GM18505 (cell line): ENCODE data around the gene ABHD17A.

Experiments
- ATAC-seq: cut with Tn5 transposase; IDR thresholded peaks from one replicate; pipeline ENCODE4 v1.9.1; 2021; ENCODE audit not compliant: unreplicated experiment
- POLR2A ChIP-seq: IDR thresholded peaks from 4 replicates; pipeline ENCODE4 v1.6.1; 2011; ENCODE audit warnings: borderline replicate concordance; ENCODE audit not compliant: insufficient read depth, insufficient read length; ENCODE audit errors: extremely low read depth

The ABHD17A gene

GRCh38 chr19:1917926-1918325 is 32.6 kb upstream of the ABHD17A start:
- TF ChIP-seq POLR2A, result no peak
- ATAC-seq, result no peak

- ATAC-seq, result no peak
- no peak for TF ChIP-seq POLR2A
Observed at GRCh38 chr19:1917146-1917545, 31.9 kb upstream of the ABHD17A start.

GRCh38 chr19:1914826-1915341 is 29.6 kb upstream of the ABHD17A start:
- no peak for ATAC-seq

GRCh38 chr19:1913781-1914577 is 28.7 kb upstream of the ABHD17A start:
- ATAC-seq, result no peak
- no peak for TF ChIP-seq POLR2A

More at GRCh38 chr19:1914826-1915341, 29.6 kb upstream of the ABHD17A start:
- no peak for TF ChIP-seq POLR2A

GRCh38 chr19:1912760-1913505 is 27.6 kb upstream of the ABHD17A start:
- ATAC-seq, result no peak
- TF ChIP-seq POLR2A, result no peak

- ATAC-seq, result no peak
- TF ChIP-seq POLR2A, result no peak
Observed at GRCh38 chr19:1911995-1912394, 26.7 kb upstream of the ABHD17A start.

GRCh38 chr19:1911098-1911497 is 25.8 kb upstream of the ABHD17A start:
- TF ChIP-seq POLR2A, result no peak
- no peak for ATAC-seq

GRCh38 chr19:1910177-1910576 is 24.9 kb upstream of the ABHD17A start:
- no peak for ATAC-seq
- no peak for TF ChIP-seq POLR2A

GRCh38 chr19:1909761-1910080 is 24.4 kb upstream of the ABHD17A start:
- no peak for TF ChIP-seq POLR2A
- ATAC-seq, result no peak

- no peak for ATAC-seq
- TF ChIP-seq POLR2A, result no peak
Observed at GRCh38 chr19:1908364-1908678, 23.0 kb upstream of the ABHD17A start.

- TF ChIP-seq POLR2A, result no peak
- ATAC-seq, result no peak
Observed at GRCh38 chr19:1907563-1908363, 22.5 kb upstream of the ABHD17A start.

GRCh38 chr19:1906985-1907562 is 21.8 kb upstream of the ABHD17A start:
- TF ChIP-seq POLR2A, result no peak
- ATAC-seq, result no peak

- ATAC-seq, result no peak
- no peak for TF ChIP-seq POLR2A
Observed at GRCh38 chr19:1905863-1906375, 20.6 kb upstream of the ABHD17A start.
